A549 (cell line): ENCODE data around the gene LAMC1. TPM values are rescaled to one million over a fixed set of nuclear protein-coding genes. Genes with fewer than 3 reads are reported as not detected.
"Not testable (repeated sequence)": the region's sequence is repeated elsewhere in the genome, so short reads cannot be mapped to it uniquely, and the experiment has no call there.

Source experiments
- ATAC-seq, 2 experiments: fragments of 200-7000 bp in 1 of 2; fragments of >200 bp in 1 of 2; cut with Nextera tagmentation in 1 of 2; cut with Tn5 transposase in 1 of 2; 3 replicates each; pipeline versions ENCODE4 v1.8.0 to v1.9.1; 2018 to 2020; ENCODE audit warnings: mild to moderate bottlenecking in 1 of 2, moderate library complexity in 1 of 2
- CTCF ChIA-PET: fragments of 300-600 bp; sonication (Branson Sonifier 250); formaldehyde crosslinking; extraction: SDS; loops from one replicate; lab custom pipeline; 2021; ENCODE audit warnings: antibody characterized with exemption, inconsistent platforms; lab: Yijun Ruan, JAX
- POLR2A ChIA-PET: fragments of 350-600 bp; formaldehyde crosslinking; extraction: SDS; loops from one replicate; lab custom pipeline; 2021; ENCODE audit warnings: antibody characterized with exemption, inconsistent platforms; lab: Yijun Ruan, JAX
- DNase-seq, 2 experiments: peaks; one replicate each; pipeline versions ENCODE4 v3.0.0 to v3.0.0-alpha.2; 2011 to 2016; ENCODE audit warnings: low read depth in 1 of 2, low spot score in 1 of 2
- FAIRE-seq: peaks from 2 replicates; lab custom pipeline; 2011; peaks lifted over from hg19 to GRCh38; lab: Jason Lieb, UNC
- H3K27ac ChIP-seq, 2 experiments: fragments of >200 bp; sonication (Bioruptor Twin); formaldehyde crosslinking; 3 replicates each; pipeline ENCODE4 v1.5.1; 2016 to 2017
- H3K4me1 ChIP-seq: fragments of >200 bp; sonication (Bioruptor Twin); formaldehyde crosslinking; 3 replicates; pipeline ENCODE4 v1.6.1; 2016
- H3K4me2 ChIP-seq: fragments of >200 bp; sonication (Bioruptor Twin); formaldehyde crosslinking; 3 replicates; pipeline ENCODE4 v1.6.1; 2016
- H3K4me3 ChIP-seq: fragments of >200 bp; sonication (Bioruptor Twin); formaldehyde crosslinking; 3 replicates; pipeline ENCODE4 v1.5.1; 2016
- H3K9me3 ChIP-seq: fragments of >200 bp; sonication (Bioruptor Twin); formaldehyde crosslinking; 3 replicates; pipeline ENCODE4 v1.6.1; 2016
- BHLHE40 ChIP-seq: IDR thresholded peaks from 2 replicates; pipeline ENCODE4 v1.6.1; 2012; ENCODE audit warnings: low read depth, low read length, inconsistent platforms
- CBX8 ChIP-seq: fragments of 200-600 bp; sonication (generic); IDR thresholded peaks from 2 replicates; pipeline ENCODE4 v1.6.1; 2016
- CEBPB ChIP-seq, 2 experiments: fragments of >200 bp in 1 of 2; sonication (Bioruptor Twin) in 1 of 2; formaldehyde crosslinking in 1 of 2; IDR thresholded peaks; 2 replicates each; pipeline ENCODE4 v1.6.1; 2012 to 2016
- CHD2 ChIP-seq: fragments of 150-350 bp; IDR thresholded peaks from 2 replicates; pipeline ENCODE4 v1.6.1; 2014; ENCODE audit warnings: low read length; ENCODE audit not compliant: partially characterized antibody
- CHD4 ChIP-seq: fragments of 200-600 bp; sonication (generic); IDR thresholded peaks from 2 replicates; pipeline ENCODE4 v1.6.1; 2016; ENCODE audit warnings: antibody characterized with exemption, mild to moderate bottlenecking, borderline replicate concordance
- EHF ChIP-seq: fragments of 250-450 bp; sonication (Bioruptor Pico); IDR thresholded peaks from 2 replicates; pipeline ENCODE4 v1.5.0; 2020; ENCODE audit warnings: mild to moderate bottlenecking
- FOSL2 ChIP-seq, 2 experiments: fragments of 450-650 bp in 1 of 2; fragments of >200 bp in 1 of 2; sonication (Bioruptor Twin) in 1 of 2; formaldehyde crosslinking; IDR thresholded peaks; 2 replicates each; pipeline versions ENCODE4 v1.5.0 to v1.6.1; 2016 to 2020; ENCODE audit warnings: mild to moderate bottlenecking in 1 of 2, moderate library complexity in 1 of 2
- GATA3 ChIP-seq: IDR thresholded peaks from 2 replicates; pipeline ENCODE4 v1.6.1; 2012; ENCODE audit warnings: borderline replicate concordance
- HDAC2 ChIP-seq: fragments of 200-600 bp; sonication (generic); IDR thresholded peaks from 2 replicates; pipeline ENCODE4 v1.6.1; 2016
- HEYL ChIP-seq: fragments of 250-450 bp; sonication (Bioruptor Pico); IDR thresholded peaks from 2 replicates; pipeline ENCODE4 v1.8.0; 2021; ENCODE audit warnings: mild to moderate bottlenecking, moderate library complexity
- HOXB5 ChIP-seq: fragments of 250-450 bp; sonication (Bioruptor Pico); IDR thresholded peaks from 2 replicates; pipeline ENCODE4 v1.5.0; 2020; ENCODE audit warnings: mild to moderate bottlenecking, moderate library complexity
- JUNB ChIP-seq: fragments of >200 bp; sonication (Bioruptor Twin); formaldehyde crosslinking; IDR thresholded peaks from 2 replicates; pipeline ENCODE4 v1.6.1; 2016
- KDM1A ChIP-seq: fragments of 200-600 bp; sonication (generic); IDR thresholded peaks from 2 replicates; pipeline ENCODE4 v1.6.1; 2016; ENCODE audit warnings: low read depth, mild to moderate bottlenecking
- KDM5A ChIP-seq: fragments of 200-600 bp; sonication (generic); IDR thresholded peaks from 2 replicates; pipeline ENCODE4 v1.6.1; 2016; ENCODE audit warnings: antibody characterized with exemption, mild to moderate bottlenecking
- MAFK ChIP-seq: fragments of 450-650 bp; IDR thresholded peaks from 2 replicates; pipeline ENCODE4 v1.6.1; 2014; ENCODE audit not compliant: partially characterized antibody
- MAZ ChIP-seq: fragments of 150-350 bp; IDR thresholded peaks from 2 replicates; pipeline ENCODE4 v1.6.1; 2014; ENCODE audit warnings: antibody characterized with exemption, low read depth, low read length, borderline replicate concordance
- NFE2L2 ChIP-seq: fragments of 150-350 bp; conservative IDR thresholded peaks from 2 replicates; pipeline ENCODE4 v1.6.1; 2014; ENCODE audit warnings: low read length
- PHF8 ChIP-seq: fragments of 200-600 bp; sonication (generic); IDR thresholded peaks from 2 replicates; pipeline ENCODE4 v1.6.1; 2016; ENCODE audit warnings: low read depth, mild to moderate bottlenecking, antibody characterized with exemption, moderate library complexity, borderline replicate concordance
- POLR2A ChIP-seq: IDR thresholded peaks from 2 replicates; pipeline ENCODE4 v1.6.1; 2012; ENCODE audit warnings: mild to moderate bottlenecking, low read length
- RCOR1 ChIP-seq: fragments of 150-350 bp; IDR thresholded peaks from 2 replicates; pipeline ENCODE4 v1.6.1; 2014; ENCODE audit warnings: antibody characterized with exemption, low read length, low read depth
- SMC3 ChIP-seq: fragments of >200 bp; sonication (Bioruptor Twin); formaldehyde crosslinking; IDR thresholded peaks from 3 replicates; pipeline ENCODE4 v1.6.1; 2018; ENCODE audit warnings: inconsistent platforms
- SREBF2 ChIP-seq: fragments of 450-650 bp; IDR thresholded peaks from 2 replicates; pipeline ENCODE4 v1.6.1; 2014; ENCODE audit warnings: mild to moderate bottlenecking, moderate library complexity
- TP53 ChIP-seq: fragments of 250-450 bp; sonication (Bioruptor Pico); IDR thresholded peaks from 2 replicates; pipeline ENCODE4 v1.5.0; 2021; ENCODE audit warnings: mild to moderate bottlenecking, moderate library complexity
- ZC3H11A ChIP-seq: fragments of 450-650 bp; IDR thresholded peaks from 2 replicates; pipeline ENCODE4 v1.6.1; 2014; ENCODE audit warnings: antibody characterized with exemption, mild to moderate bottlenecking
- ZFP36 ChIP-seq: fragments of 450-650 bp; IDR thresholded peaks from 2 replicates; pipeline ENCODE4 v1.6.1; 2014; ENCODE audit warnings: borderline replicate concordance; ENCODE audit not compliant: partially characterized antibody
- WGBS: methylation state at CpG from one replicate; pipeline ENCODE4 v1.1.6; 2017; ENCODE audit errors: missing lambda C conversion rate; 5-methylcytosine and 5-hydroxymethylcytosine counted together
- polyA plus RNA-seq, 4 experiments: library from polyadenylated mRNA; depleted of rRNA in 3 of 4; stranded (reverse); fragments of >200 nt; fragmentation: RNase III in 1 of 4; extraction: RNeasy Plus Mini Kit Qiagen cat#74134 plus additional on column Dnase treatment in 1 of 4; gene quantifications; 2 replicates in 3 of 4; 3 replicates in 1 of 4; pipeline ENCODE4 v1.2.3, GENCODE V29; 2011 to 2017
- TF ChIP-seq, protein P1 (sequence below): IDR thresholded peaks from 2 replicates; pipeline ENCODE4 v1.6.1; 2012

Gene LAMC1
- polyA plus RNA-seq, 2 of the 4 experiments (the other 2 are of a cell fraction), result 93.7 to 152 TPM

DNA sequence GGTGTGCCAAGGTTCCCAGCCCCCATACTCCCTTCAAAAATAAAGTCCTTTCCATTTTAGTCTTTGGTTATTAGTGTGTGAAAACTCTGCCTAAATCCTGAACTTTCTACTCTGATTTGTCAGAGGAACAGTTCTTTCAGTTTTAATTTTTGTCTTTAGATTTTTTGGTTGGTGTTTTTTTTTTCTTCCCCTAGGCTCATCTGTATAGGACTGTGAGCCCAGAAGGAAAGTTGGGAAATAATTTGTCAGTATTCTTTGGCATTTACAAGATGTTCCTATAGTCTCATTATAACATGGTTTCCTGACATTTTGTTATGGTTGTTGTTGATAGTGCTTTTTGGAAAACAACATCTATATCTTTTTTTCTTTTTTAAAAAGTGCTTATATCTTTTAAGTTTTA, 38.0 kb downstream of the LAMC1 start:
- TF ChIP-seq GATA3 (no peak), MAZ (no peak), KDM1A (no peak), HOXB5 (CRISPR knock-in tag) (no peak), JUNB (no peak), ZFP36 (no peak)
- FAIRE-seq (no peak), DNase-seq (no peak), ATAC-seq (no peak)
- Histone ChIP-seq H3K27ac (peak overlapping the region in 1 of 2 experiments; percentile 42; a peak in 1 of 6 replicates), H3K4me3 (no peak overlapping the region), H3K4me1 (peaks cover 56% of the 10 kb centered on the region), H3K4me2 (peak overlapping the region; percentile 68), H3K9me3 (no peaks in the 10 kb centered on the region)
- ChIA-PET CTCF (no interaction called here), POLR2A (no interaction called here)

DNA sequence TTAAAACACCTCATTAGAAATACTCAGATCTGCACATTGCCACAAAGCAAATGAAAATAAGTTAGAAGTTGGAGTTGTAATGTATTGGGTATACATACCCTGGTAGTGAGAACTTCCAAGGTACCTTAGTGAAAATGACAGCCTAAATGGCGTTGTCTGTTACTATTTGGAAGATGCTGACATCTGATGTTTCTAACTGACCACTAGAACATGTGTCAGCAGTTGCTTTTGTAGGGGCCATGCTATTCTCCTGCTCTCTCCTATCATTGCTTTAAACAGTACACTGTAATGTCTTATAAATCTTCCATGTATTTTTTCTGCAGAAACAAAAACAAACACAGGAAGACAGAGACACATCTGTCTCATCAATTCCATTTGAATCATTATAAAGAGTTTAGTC, 40.1 kb downstream of the LAMC1 start:
- no peak overlapping the region for H3K4me3 ChIP-seq
- H3K27ac ChIP-seq, result no peak overlapping the region; a peak in 2 of 6 replicates
- 90% methylated on average over 1 of the region's 1 CpG for WGBS
- H3K4me2 ChIP-seq, result no peak overlapping the region
- CTCF ChIA-PET, result no interaction called here
- no peak for DNase-seq
- no peak for FAIRE-seq
- H3K4me1 ChIP-seq, result peaks cover 60% of the 10 kb centered on the region
- TF ChIP-seq RCOR1 (no peak), HEYL (CRISPR knock-in tag) (no peak), KDM5A (no peak), ZC3H11A (no peak), HDAC2 (no peak), CHD4 (no peak), POLR2A (no peak), TP53 (no peak)
- no peaks in the 10 kb centered on the region for H3K9me3 ChIP-seq
- POLR2A ChIA-PET, result no interaction called here
- no peak for ATAC-seq

- FAIRE-seq (no peak), ATAC-seq (no peak), DNase-seq (no peak)
- H3K9me3 ChIP-seq, result no peaks in the 10 kb centered on the region
- peaks cover 59% of the 10 kb centered on the region for H3K4me1 ChIP-seq
- no peak overlapping the region for H3K4me3 ChIP-seq
- no peak overlapping the region for H3K4me2 ChIP-seq
- WGBS, result 94% methylated on average over 6 of the region's 6 CpGs
- H3K27ac ChIP-seq, result no peak overlapping the region
- CTCF ChIA-PET, result interaction anchor here (1.0 kb wide), 1 partner anchor 9 kb away, joined by 5 read pairs; no protein-coding TSS in a partner anchor
- TF ChIP-seq CEBPB (IDR thresholded peaks at IDR 0.05) (0 out of 4 replicates have a peak, but pooled peaks of 1 of the 2 experiments have one; percentile 16), SREBF2 (no peak)
- POLR2A ChIA-PET, result no interaction called here
Measured at GRCh38 chr1:183065168-183065706, 42.0 kb downstream of the LAMC1 start.

- TF ChIP-seq KDM1A, result peak; percentile 49; the same call in 1 of the 2 replicates
- H3K9me3 ChIP-seq, H3K4me3 ChIP-seq, DNase-seq, H3K27ac ChIP-seq, ATAC-seq, CTCF ChIA-PET, POLR2A ChIA-PET, H3K4me2 ChIP-seq, FAIRE-seq: not testable (repeated sequence)
- peaks cover 59% of the 10 kb centered on the region for H3K4me1 ChIP-seq
- 86% methylated on average over 2 of the region's 2 CpGs for WGBS
Measured at GRCh38 chr1:183066432-183066831, 43.2 kb downstream of the LAMC1 start.

- Histone ChIP-seq H3K4me3 (no peak overlapping the region), H3K4me2 (peak overlapping the region; percentile 56), H3K4me1 (peaks cover 55% of the 10 kb centered on the region), H3K27ac (peak overlapping the region; percentile 4 to 58; a peak in 5 of 6 replicates), H3K9me3 (no peaks in the 10 kb centered on the region)
- no peak for FAIRE-seq
- ChIA-PET POLR2A (no interaction called here), CTCF (interaction anchor here (2.4 kb wide), 1 partner anchor 107 kb away, joined by 7 read pairs; no protein-coding TSS in a partner anchor)
- ATAC-seq, result peak; percentile 38 to 73; a peak in 4 of 6 replicates
- peak; percentile 18 to 66 for DNase-seq
- WGBS, result 13% methylated on average over 4 of the region's 4 CpGs
- TF ChIP-seq KDM5A (no peak), EHF (no peak), CBX8 (no peak), CHD2 (no peak), SREBF2 (no peak), BHLHE40 (peak; percentile 49; the same call in 1 of the 2 replicates), MAZ (no peak), TP53 (no peak), HOXB5 (CRISPR knock-in tag) (peak; percentile 26; the same call in 1 of the 2 replicates), JUNB (peak; percentile 40; the same call in 1 of the 2 replicates), FOSL2 (IDR thresholded peaks at IDR 0.05) (no peak), FOSL2 (CRISPR knock-in tag; IDR thresholded peaks at IDR 0.05) (peak; percentile 73), HDAC2 (no peak), NFE2L2 (no peak), MAFK (no peak), SMC3 (no peak), PHF8 (no peak)
- TF ChIP-seq, protein P1, sequence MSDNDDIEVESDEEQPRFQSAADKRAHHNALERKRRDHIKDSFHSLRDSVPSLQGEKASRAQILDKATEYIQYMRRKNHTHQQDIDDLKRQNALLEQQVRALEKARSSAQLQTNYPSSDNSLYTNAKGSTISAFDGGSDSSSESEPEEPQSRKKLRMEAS, result no peak; the same call in 1 of the 2 replicates
Measured at GRCh38 chr1:183069562-183070216, 46.5 kb downstream of the LAMC1 start.
